ENCODE measurements around the gene MYB. TPM values are rescaled to one million over a fixed set of nuclear protein-coding genes. Genes with fewer than 3 reads are reported as not detected.

MYB gene
- total and polyA plus RNA-seq, 2 experiments from 2014 or later = 0.17 to 0.36 TPM

DNA sequence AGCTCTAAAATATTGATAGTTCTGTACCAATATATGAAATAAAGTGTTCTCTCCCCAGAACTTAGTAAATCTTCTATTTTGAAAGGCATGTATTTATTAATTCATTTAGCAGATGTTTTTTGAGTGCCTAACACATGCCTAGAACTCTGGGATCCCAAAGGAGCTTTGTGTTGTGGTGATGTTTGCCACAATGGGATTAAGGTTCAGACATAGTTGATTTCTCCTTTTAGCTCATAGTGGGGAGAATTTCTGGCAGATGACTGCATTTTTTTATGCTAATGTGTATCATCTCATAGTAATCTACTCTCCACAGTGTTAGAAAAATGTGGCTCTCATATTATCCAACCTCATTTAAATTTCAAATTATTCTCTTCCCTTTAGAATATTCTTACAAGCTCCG, 21.7 kb downstream of the MYB start:
- TF ChIP-seq, protein P1, sequence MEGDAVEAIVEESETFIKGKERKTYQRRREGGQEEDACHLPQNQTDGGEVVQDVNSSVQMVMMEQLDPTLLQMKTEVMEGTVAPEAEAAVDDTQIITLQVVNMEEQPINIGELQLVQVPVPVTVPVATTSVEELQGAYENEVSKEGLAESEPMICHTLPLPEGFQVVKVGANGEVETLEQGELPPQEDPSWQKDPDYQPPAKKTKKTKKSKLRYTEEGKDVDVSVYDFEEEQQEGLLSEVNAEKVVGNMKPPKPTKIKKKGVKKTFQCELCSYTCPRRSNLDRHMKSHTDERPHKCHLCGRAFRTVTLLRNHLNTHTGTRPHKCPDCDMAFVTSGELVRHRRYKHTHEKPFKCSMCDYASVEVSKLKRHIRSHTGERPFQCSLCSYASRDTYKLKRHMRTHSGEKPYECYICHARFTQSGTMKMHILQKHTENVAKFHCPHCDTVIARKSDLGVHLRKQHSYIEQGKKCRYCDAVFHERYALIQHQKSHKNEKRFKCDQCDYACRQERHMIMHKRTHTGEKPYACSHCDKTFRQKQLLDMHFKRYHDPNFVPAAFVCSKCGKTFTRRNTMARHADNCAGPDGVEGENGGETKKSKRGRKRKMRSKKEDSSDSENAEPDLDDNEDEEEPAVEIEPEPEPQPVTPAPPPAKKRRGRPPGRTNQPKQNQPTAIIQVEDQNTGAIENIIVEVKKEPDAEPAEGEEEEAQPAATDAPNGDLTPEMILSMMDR (IDR thresholded peaks at IDR 0.05; ENCODE audit: poor library complexity) = no peak
- TF ChIP-seq EZH2phosphoT487 (IDR thresholded peaks at IDR 0.05; ENCODE audit: low read depth, severe bottlenecking, unreplicated experiment) = no peak
- DNase-seq (ENCODE audit: low spot score) = no peak
- Histone ChIP-seq H3K9me3 (ENCODE audit: low read depth) (no peaks in the 10 kb centered on the region), H3K36me3 (replicated peaks; ENCODE audit: insufficient read depth, low read depth) (no peaks in the 10 kb centered on the region), H3K27ac (no peak overlapping the region), H3K4me1 (ENCODE audit: insufficient read depth) (no peaks in the 10 kb centered on the region), H3K4me2 (no peak overlapping the region), H3K4me3 (no peak overlapping the region), H3K9me2 (replicated peaks; ENCODE audit: insufficient read depth) (no peaks in the 10 kb centered on the region), H3K79me2 (no peaks in the 10 kb centered on the region), H4K20me1 (ENCODE audit: insufficient read depth, poor library complexity, severe bottlenecking) (no peaks in the 10 kb centered on the region), H3K27me3 (no peaks in the 10 kb centered on the region), H2AFZ (no peak overlapping the region)
- WGBS (ENCODE audit: low lambda C conversion rate, missing lambda C conversion rate) = 93% methylated on average over 1 of the region's 1 CpG

DNA sequence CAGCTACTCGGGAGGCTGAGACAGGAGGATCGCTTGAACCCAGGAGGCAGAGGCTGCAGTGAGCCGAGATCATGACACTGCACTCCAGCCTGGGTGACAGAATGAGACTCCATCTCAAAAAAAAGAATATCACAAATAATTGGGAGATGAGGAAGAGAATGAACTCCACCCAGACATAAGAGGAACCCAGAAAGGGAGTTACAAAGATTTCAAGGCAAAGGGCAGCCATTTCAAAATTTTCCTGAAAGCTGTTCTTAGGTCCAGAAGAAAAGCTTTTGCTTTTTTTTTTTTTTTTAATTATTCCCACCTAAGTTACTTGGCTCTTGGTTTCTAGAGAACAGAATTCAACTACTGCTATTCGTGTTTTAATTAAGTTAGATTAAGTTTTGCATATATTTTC, 23.8 kb downstream of the MYB start:
- Histone ChIP-seq H2AFZ (no peak overlapping the region), H3K9me3 (ENCODE audit: low read depth) (no peaks in the 10 kb centered on the region), H3K79me2 (no peaks in the 10 kb centered on the region), H3K4me2 (no peak overlapping the region), H3K9me2 (replicated peaks; ENCODE audit: insufficient read depth) (no peaks in the 10 kb centered on the region), H3K36me3 (replicated peaks; ENCODE audit: insufficient read depth, low read depth) (no peaks in the 10 kb centered on the region), H4K20me1 (ENCODE audit: insufficient read depth, poor library complexity, severe bottlenecking) (no peaks in the 10 kb centered on the region), H3K27ac (no peak overlapping the region), H3K4me1 (ENCODE audit: insufficient read depth) (no peaks in the 10 kb centered on the region), H3K4me3 (no peak overlapping the region), H3K27me3 (no peaks in the 10 kb centered on the region)
- WGBS (ENCODE audit: low lambda C conversion rate, missing lambda C conversion rate) = over 99% methylated on average over 4 of the region's 4 CpGs
- no peak for DNase-seq (ENCODE audit: low spot score)
- TF ChIP-seq EZH2 (IDR thresholded peaks at IDR 0.05; ENCODE audit: borderline replicate concordance) (no peak), EZH2phosphoT487 (IDR thresholded peaks at IDR 0.05; ENCODE audit: low read depth, severe bottlenecking, unreplicated experiment) (no peak)
- TF ChIP-seq, protein P1 (IDR thresholded peaks at IDR 0.05; ENCODE audit: poor library complexity) = no peak

- Histone ChIP-seq H4K20me1 (ENCODE audit: insufficient read depth, poor library complexity, severe bottlenecking) (no peaks in the 10 kb centered on the region), H3K36me3 (replicated peaks; ENCODE audit: insufficient read depth, low read depth) (no peaks in the 10 kb centered on the region), H3K4me1 (ENCODE audit: insufficient read depth) (peaks cover 4% of the 10 kb centered on the region), H2AFZ (no peak overlapping the region), H3K27me3 (no peaks in the 10 kb centered on the region), H3K4me3 (no peak overlapping the region), H3K27ac (no peak overlapping the region), H3K9me2 (replicated peaks; ENCODE audit: insufficient read depth) (no peaks in the 10 kb centered on the region), H3K9me3 (ENCODE audit: low read depth) (no peaks in the 10 kb centered on the region), H3K79me2 (no peaks in the 10 kb centered on the region), H3K4me2 (no peak overlapping the region)
- DNase-seq (ENCODE audit: low spot score) = no peak
- TF ChIP-seq EZH2phosphoT487 (IDR thresholded peaks at IDR 0.05; ENCODE audit: low read depth, severe bottlenecking, unreplicated experiment) = no peak
- TF ChIP-seq, protein P1 (IDR thresholded peaks at IDR 0.05; ENCODE audit: poor library complexity) = no peak
- TF ChIP-seq EZH2 (IDR thresholded peaks at IDR 0.05; ENCODE audit: borderline replicate concordance) = no peak
- 62% methylated on average over 6 of the region's 6 CpGs for WGBS (ENCODE audit: low lambda C conversion rate, missing lambda C conversion rate)
Observed at GRCh38 chr6:135209803-135210202, 28.7 kb downstream of the MYB start.

All from hepatocyte (in vitro differentiated cells).